ENCODE measurements around the gene HSPB1. TPM values are rescaled to one million over a fixed set of nuclear protein-coding genes. Genes with fewer than 3 reads are reported as not detected.

HSPB1 gene
- total and polyA plus RNA-seq, 2 of the 13 experiments (the other 11 are each of a cell fraction or from before 2014, with no cell fraction given): 21.0 to 38.6 TPM

- TF ChIP-seq TRIM22 (IDR thresholded peaks at IDR 0.05) (no peak), SP4 (CRISPR knock-in tag; IDR thresholded peaks at IDR 0.05) (peak; percentile 61; the same call in 1 of the 2 replicates), ZNF143 (CRISPR knock-in tag; IDR thresholded peaks at IDR 0.05) (peak; percentile 30; the same call in 1 of the 2 replicates), ZBTB33 (CRISPR knock-in tag; IDR thresholded peaks at IDR 0.05) (peak; percentile 80), TARDBP (CRISPR knock-in tag; IDR thresholded peaks at IDR 0.05) (peak; percentile 51; the same call in 1 of the 2 replicates), SAP130 (CRISPR knock-in tag; IDR thresholded peaks at IDR 0.05; ENCODE audit: low read depth) (peak; percentile 70), DMTF1 (CRISPR knock-in tag; IDR thresholded peaks at IDR 0.05) (0 out of 2 replicates have a peak, but pooled peaks have one; percentile 35), KLF6 (CRISPR knock-in tag; IDR thresholded peaks at IDR 0.05) (peak; percentile 80), MAFG (CRISPR knock-in tag; IDR thresholded peaks at IDR 0.05) (no peak), ZNF331 (CRISPR knock-in tag; IDR thresholded peaks at IDR 0.05) (peak; percentile 75), NONO (IDR thresholded peaks at IDR 0.05) (no peak), NONO (CRISPR knock-in tag; conservative IDR thresholded peaks at IDR 0.05) (peak; percentile 81), BATF2 (CRISPR knock-in tag; IDR thresholded peaks at IDR 0.05) (no peak), SMARCC2 (IDR thresholded peaks at IDR 0.05) (no peak), ZNF264 (CRISPR knock-in tag; IDR thresholded peaks at IDR 0.05) (0 out of 2 replicates have a peak, but pooled peaks have one; percentile 22), ZNF7 (CRISPR knock-in tag; IDR thresholded peaks at IDR 0.05) (no peak), RBAK (CRISPR knock-in tag; IDR thresholded peaks at IDR 0.05) (no peak), CBFB (CRISPR knock-in tag; IDR thresholded peaks at IDR 0.05) (peak; percentile 46; the same call in 1 of the 2 replicates), ZNF484 (CRISPR knock-in tag; IDR thresholded peaks at IDR 0.05; ENCODE audit: borderline replicate concordance, low read depth) (no peak), DPF2 (CRISPR knock-in tag; IDR thresholded peaks at IDR 0.05; ENCODE audit: borderline replicate concordance, low read depth) (no peak), TCF7 (IDR thresholded peaks at IDR 0.05; ENCODE audit: low read depth) (no peak), ZNF879 (CRISPR knock-in tag; IDR thresholded peaks at IDR 0.05) (no peak), PITX1 (CRISPR knock-in tag; IDR thresholded peaks at IDR 0.05) (peak; percentile 64; the same call in 1 of the 2 replicates), ZC3H4 (CRISPR knock-in tag; IDR thresholded peaks at IDR 0.05; ENCODE audit: borderline replicate concordance) (no peak), NKX3-1 (CRISPR knock-in tag; IDR thresholded peaks at IDR 0.05) (no peak), KDM5B (CRISPR knock-in tag; IDR thresholded peaks at IDR 0.05; ENCODE audit: borderline replicate concordance) (peak; percentile 71; the same call in 1 of the 2 replicates), JUND (CRISPR knock-in tag; IDR thresholded peaks at IDR 0.05) (no peak)
These were observed 11.7 kb downstream of the HSPB1 start (continued) for GRCh38 chr7:76314042-76314721.

Data from HepG2 (cell line).